DMS53 treated with DMSO at 0.1 percent for 48 hours (cell line): ENCODE data around the gene ZNF646.

Experiments
- DNase-seq: peaks from one replicate; lab custom pipeline; 2025; ENCODE audit not compliant: unreplicated experiment; lab: John Stamatoyannopoulos, UW

The ZNF646 gene

GRCh38 chr16:31106509-31107464 lies 32.6 kb downstream of the ZNF646 start:
- no peak for DNase-seq

- no peak for DNase-seq
Observed at GRCh38 chr16:31107465-31107867, 33.2 kb downstream of the ZNF646 start.

DNA sequence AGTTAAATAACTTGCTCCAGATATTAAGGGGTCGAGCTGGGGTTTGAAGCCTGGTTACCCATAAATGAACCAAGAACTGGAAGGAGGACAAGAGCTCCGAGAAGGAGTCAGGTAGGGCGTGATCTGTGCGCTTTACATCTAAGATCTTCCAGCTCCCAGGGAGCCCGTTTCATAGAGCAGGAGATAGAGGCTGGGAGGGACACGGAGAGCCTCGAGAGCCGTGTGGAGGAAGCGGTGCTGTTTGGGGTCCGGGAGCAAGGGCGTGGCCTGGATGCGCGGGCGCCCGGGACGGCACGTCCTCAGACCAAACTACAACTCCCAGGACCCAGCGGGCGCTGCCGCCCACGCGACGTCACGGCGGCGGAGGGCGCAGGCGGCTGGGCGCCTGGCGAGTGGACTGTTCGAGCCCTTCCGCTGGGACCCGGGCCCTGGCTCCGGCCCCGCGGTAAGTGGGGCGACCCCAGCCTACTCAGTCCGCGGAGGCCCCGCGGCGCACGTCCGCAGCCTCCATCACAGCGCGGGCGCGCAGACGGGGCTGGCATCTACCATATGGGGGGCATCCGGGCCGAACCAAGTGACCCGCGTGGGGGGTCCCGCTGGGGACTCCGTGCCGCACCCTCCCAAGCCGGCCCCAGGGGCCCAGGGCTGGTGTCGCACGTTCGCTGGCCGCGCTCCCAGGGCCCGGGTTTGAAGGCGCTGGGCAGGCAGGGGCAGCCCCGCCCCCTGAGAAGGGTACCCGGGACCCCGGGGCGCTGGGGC lies 34.0 kb downstream of the ZNF646 start, which contains the start of gene BCKDK:
Gene BCKDK (plus strand): TSS at position 352 of the 759 bp plus-strand sequence. CDS start 838 bp downstream, outside the sequence.
- DNase-seq, result peak; percentile 11

DNA sequence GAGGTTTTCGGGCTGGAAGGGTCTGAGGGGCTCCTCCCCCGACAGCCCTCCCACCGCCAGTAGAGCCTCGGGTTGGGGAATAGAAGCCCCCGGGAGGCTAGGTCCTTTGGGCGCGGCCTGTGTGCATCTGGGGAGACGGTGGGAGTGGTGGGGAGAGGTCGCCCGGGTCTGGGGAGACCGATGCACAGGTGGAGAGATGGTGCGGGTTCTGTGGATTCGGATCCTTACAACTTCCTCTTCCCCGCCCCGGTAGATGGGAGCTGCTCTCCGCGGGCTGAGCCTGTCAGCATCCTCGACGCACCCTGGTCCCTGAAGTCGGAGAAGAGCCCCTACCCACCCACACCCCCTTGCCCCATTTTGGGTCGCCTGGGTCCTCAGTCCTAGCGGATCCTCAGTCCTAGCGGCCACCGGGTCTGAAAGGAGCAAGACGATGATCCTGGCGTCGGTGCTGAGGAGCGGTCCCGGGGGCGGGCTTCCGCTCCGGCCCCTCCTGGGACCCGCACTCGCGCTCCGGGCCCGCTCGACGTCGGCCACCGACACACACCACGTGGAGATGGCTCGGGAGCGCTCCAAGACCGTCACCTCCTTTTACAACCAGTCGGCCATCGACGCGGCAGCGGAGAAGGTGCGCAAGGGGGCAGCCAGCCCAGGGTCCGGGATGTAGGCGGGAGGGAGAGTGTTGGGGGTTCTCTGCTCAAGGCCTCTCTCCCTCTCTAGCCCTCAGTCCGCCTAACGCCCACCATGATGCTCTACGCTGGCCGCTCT lies 34.8 kb downstream of the ZNF646 start:
- DNase-seq, result no peak

DNA sequence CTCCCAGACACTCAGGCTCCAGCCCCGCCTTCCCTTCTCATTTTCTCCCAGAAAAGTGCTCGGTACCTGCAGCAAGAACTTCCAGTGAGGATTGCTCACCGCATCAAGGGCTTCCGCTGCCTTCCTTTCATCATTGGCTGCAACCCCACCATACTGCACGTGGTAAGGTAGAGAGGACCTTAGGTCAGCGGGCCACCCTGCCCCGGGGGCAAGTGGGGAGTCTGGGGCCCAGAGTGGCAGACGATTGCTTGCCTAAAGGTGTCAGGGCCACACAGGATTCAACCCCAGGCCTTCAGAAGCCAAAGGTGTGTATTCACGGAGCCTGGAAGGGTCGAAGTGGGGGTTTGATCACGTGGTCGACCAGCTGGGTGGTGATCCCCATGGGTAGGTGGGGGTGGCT lies 35.4 kb downstream of the ZNF646 start:
- no peak for DNase-seq

GRCh38 chr16:31110106-31111034 lies 36.1 kb downstream of the ZNF646 start:
- DNase-seq, result no peak

GRCh38 chr16:31111881-31112466 lies 37.8 kb downstream of the ZNF646 start:
- no peak for DNase-seq

DNA sequence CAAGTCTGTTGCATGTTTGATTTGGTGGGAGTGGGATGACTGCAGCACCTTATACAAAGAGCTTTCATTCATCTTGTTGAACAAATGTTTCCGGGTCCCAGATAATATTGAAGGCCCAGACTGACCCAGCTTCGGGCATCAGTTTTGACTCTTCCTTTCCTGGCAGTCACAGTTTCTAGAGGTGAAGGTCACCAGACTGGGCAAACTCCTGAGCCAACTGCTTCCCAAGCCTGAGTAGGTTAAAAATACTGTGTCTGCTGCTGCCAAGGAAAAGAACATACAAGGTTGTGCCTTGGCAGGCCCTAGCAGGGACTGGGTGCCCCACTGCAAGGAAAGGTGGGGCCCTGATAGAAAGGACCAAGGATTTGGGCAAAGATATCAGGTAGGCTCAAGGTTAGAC lies 38.5 kb downstream of the ZNF646 start:
- no peak for DNase-seq

GRCh38 chr16:31113121-31114120 lies 39.2 kb downstream of the ZNF646 start:
- no peak for DNase-seq

DNA sequence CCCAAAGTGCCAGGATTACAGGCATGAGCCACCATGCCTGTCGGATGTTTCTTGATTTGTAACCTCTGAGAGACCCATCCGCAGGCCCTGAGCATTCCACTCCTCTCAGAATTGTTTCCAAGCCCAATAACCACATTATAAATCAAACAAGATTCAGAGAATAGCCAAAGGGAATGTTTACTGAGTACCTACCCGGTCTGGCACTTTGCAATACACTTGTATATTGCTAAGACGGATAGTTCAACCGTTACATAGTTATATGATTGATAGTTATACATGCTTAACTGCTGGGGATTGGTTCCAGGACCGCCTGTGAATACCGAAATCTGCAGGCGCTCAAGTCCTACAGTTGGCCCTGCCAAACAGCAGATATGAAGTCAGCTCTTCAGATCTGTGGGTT lies 40.2 kb downstream of the ZNF646 start:
- DNase-seq, result no peak

- DNase-seq, result peak; percentile 86
Observed at GRCh38 chr16:31117384-31118222, 43.4 kb downstream of the ZNF646 start, which contains the start of gene KAT8. Gene KAT8 (plus strand): TSS chr16:31117664. CDS start chr16:31117682, 18 bp downstream.

- no peak for DNase-seq
Observed at GRCh38 chr16:31118223-31119155, 44.3 kb downstream of the ZNF646 start.

GRCh38 chr16:31120129-31120528 lies 45.9 kb downstream of the ZNF646 start:
- no peak for DNase-seq

GRCh38 chr16:31125844-31126243 lies 51.6 kb downstream of the ZNF646 start:
- DNase-seq, result no peak

- DNase-seq, result no peak
Observed at GRCh38 chr16:31127182-31127581, 53.0 kb downstream of the ZNF646 start.
